Hepatic stellate cell (primary cell): Measurements from ENCODE around the gene CYP2J2.
"Not testable (repeated sequence)": the region's sequence is repeated elsewhere in the genome, so short reads cannot be mapped to it uniquely, and the experiment has no call there.

Experiments
- DNase-seq: peaks from one replicate; pipeline ENCODE4 v3.0.0; 2011; ENCODE audit warnings: low spot score

Gene CYP2J2

DNA sequence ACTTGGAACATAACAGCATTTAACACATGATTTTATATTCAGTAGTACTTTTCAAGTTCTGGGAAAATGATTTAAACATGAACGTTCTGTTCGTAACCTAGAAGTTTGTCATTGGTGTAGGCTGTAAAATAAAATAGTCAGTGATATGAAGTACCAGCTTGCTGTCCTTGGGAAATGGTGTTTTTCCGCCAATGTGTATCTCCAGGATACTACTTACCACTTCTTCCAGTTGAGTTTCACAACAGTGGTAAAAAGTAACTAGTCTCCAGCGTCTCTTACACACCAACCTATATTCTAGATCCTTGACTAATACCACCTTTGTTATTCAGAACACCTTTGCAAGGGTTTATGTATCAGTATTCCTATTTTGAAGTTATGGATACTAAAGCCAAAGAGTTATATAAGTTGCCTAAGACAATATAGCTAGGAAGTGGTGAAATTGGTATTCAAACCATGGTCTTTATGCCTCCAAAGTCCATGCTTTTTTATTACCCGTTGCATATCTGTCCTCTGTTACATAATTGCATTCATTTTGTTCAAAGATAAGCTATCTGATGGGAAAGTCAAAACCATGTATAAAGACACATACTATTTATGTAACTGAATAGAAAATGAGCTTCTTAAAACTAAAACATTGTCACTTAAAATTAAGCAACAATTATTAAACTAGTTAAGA, 68.8 kb downstream of the CYP2J2 start:
- DNase-seq, result no peak

DNA sequence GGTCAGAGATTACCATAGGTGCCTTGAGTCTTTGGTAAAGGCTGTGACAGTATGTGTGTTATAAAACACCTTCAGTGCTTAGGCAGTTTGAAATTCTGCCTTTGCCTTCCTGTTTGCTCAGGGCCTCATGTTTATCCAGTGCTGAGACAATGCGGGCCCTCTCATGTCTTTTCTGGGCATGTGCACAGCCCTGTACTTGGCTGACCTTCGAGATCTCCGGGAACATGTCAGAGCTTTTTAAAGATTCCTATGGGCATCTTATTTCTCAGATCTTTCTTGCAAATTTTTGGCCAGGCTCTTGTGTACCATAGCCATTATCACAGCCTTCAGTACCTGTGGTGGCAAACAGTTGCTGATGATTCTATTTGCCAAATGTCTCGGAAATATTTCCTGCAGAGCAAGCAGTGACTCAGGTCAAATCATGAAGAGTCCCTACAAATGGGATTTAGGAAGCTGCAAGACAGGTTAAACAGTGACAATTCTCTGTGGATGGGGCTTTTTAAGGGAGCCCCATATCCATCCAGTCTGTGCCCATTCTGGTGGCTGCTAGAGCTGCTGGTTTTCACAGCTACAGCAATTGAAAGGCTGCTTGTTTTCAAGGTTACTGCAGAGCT, 69.7 kb downstream of the CYP2J2 start:
- DNase-seq, result no peak

GRCh38 chr1:59855297-59855696, 71.3 kb downstream of the CYP2J2 start:
- not testable (repeated sequence) for DNase-seq

DNA sequence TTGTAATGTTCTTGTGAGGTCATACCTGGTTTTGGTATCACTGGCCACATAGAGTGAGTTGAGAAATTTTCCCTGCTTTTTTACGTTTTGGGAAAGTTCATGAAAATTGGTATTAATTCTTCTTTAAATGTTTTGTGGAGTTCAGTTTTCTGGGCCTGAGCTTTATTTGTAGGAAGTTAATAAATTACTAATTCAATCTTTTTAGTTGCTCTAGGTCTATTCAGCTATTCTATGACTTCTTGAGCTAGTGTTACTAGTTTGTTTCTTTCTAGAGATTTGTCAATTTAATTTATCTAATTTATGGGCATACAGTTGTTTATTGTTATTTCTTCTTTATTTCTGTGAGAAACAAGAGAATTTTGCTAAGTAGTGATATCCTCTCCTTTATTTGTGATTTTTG, 74.5 kb downstream of the CYP2J2 start:
- DNase-seq, result no peak

GRCh38 chr1:59846895-59847282, 79.7 kb downstream of the CYP2J2 start:
- DNase-seq, result no peak

- no peak for DNase-seq
Measured at GRCh38 chr1:59846209-59846894, 80.2 kb downstream of the CYP2J2 start.

DNA sequence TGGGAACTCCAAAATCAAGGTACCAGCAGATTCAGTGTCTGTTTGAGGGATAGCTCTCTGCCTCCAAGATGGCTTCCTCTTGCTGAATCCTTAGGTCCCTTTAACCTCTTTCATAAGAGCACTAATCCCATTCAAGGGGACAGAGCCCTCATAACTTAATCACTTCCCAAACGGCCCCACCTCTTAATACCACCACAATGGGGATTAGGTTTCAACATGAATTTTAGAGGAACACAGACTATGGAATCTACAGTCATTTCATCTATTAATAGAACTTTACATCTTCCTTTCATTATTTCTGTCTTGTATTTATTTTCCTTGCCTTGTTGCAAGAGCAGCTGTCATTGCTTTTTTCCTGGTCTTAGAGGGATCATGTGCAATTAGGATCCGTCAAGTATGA, 81.5 kb downstream of the CYP2J2 start:
- no peak for DNase-seq
